Spleen (tissue), 11 donors: ENCODE data around the gene SLC16A2. TPM values are rescaled to one million over a fixed set of nuclear protein-coding genes. Genes with fewer than 3 reads are reported as not detected.

Experiments
- DNase-seq: peaks from one replicate; pipeline ENCODE4 v3.0.0-alpha.2; 2020
- H3K27ac ChIP-seq, 8 donors: fragments of 200-600 bp; sonication (generic) in 7 of 8; 1 replicate in 4 of 8; 2 replicates in 4 of 8; pipeline versions ENCODE4 v1.5.0 to v1.8.0; 2016 to 2021; ENCODE audit warnings: inconsistent platforms in 4 of 8, mild to moderate bottlenecking in 4 of 8, moderate library complexity in 1 of 8
- H3K27me3 ChIP-seq, 7 donors: fragments of 200-600 bp; sonication (generic) in 6 of 7; replicated peaks in 1 of 7; 1 replicate in 4 of 7; 2 replicates in 3 of 7; pipeline versions ENCODE4 v1.5.0 to v1.8.0; 2016 to 2021; ENCODE audit warnings: inconsistent platforms in 3 of 7, mild to moderate bottlenecking in 1 of 7
- H3K36me3 ChIP-seq, 6 donors: fragments of 200-600 bp; sonication (generic) in 5 of 6; 1 replicate in 4 of 6; 2 replicates in 2 of 6; pipeline versions ENCODE4 v1.5.0 to v1.8.0; 2016 to 2021; ENCODE audit warnings: inconsistent platforms in 2 of 6
- H3K4me1 ChIP-seq, 6 donors: fragments of 200-600 bp; sonication (generic) in 5 of 6; 1 replicate in 3 of 6; 2 replicates in 3 of 6; pipeline versions ENCODE4 v1.5.0 to v1.8.0; 2016 to 2021; ENCODE audit warnings: inconsistent platforms in 3 of 6
- H3K4me3 ChIP-seq, 8 donors: fragments of 200-600 bp; sonication (generic) in 7 of 8; 1 replicate in 4 of 8; 2 replicates in 4 of 8; pipeline versions ENCODE4 v1.5.0 to v1.8.0; 2016 to 2021; ENCODE audit warnings: inconsistent platforms in 4 of 8, mild to moderate bottlenecking in 4 of 8, moderate library complexity in 2 of 8
- H3K9me3 ChIP-seq, 8 donors: fragments of 200-600 bp; sonication (generic) in 7 of 8; 1 replicate in 4 of 8; 2 replicates in 4 of 8; pipeline versions ENCODE4 v1.5.0 to v1.8.0; 2016 to 2021; ENCODE audit warnings: inconsistent platforms in 4 of 8
- CTCF ChIP-seq, 11 experiments: fragments of 200-600 bp in 7 of 11; fragments of 450-650 bp in 4 of 11; sonication (generic) in 4 of 11; IDR thresholded peaks in 8 of 11; conservative IDR thresholded peaks in 3 of 11; 1 replicate in 7 of 11; 2 replicates in 4 of 11; pipeline versions ENCODE4 v1.4.0 to v1.8.0; 2016 to 2021; ENCODE audit warnings: antibody characterized with exemption in 11 of 11, inconsistent platforms in 4 of 11, mild to moderate bottlenecking in 1 of 11
- POLR2A ChIP-seq, 3 donors: fragments of 450-650 bp; IDR thresholded peaks; one replicate each; pipeline ENCODE4 v1.5.1; 2017; ENCODE audit warnings: antibody characterized with exemption in 3 of 3, mild to moderate bottlenecking in 1 of 3
- POLR2AphosphoS5 ChIP-seq, 3 donors: sonication (generic); formaldehyde crosslinking; IDR thresholded peaks; one replicate each; pipeline ENCODE4 v1.5.1; 2017; ENCODE audit warnings: antibody characterized with exemption in 3 of 3
- WGBS, 5 donors: extraction: QIAGEN DNeasy Blood & Tissue Kit in 3 of 5; methylation state at CpG; one replicate each; pipeline versions ENCODE4 v1.1.5 to v1.1.7; 2013 to 2018; 5-methylcytosine and 5-hydroxymethylcytosine counted together
- intact Hi-C: fragments of 100-400 bp; cut with DNase I; formaldehyde crosslinking; loops from one replicate; pipeline ENCODE4 v1.15.0; 2023; ENCODE audit warnings: low total_unique reads
- polyA plus RNA-seq, 3 donors: library from polyadenylated mRNA; stranded (reverse); fragments of 200-250 nt; gene quantifications; one replicate each; pipeline ENCODE4 v1.2.1, GENCODE V29; 2013
- total RNA-seq, 7 donors: library from RNA; depleted of rRNA in 3 of 7; stranded (reverse); fragments of >200 nt in 3 of 7; fragmentation: NEBNext Ultra II Directional in 4 of 7; extraction: Animal tissue kit (Norgen Biotek cat#: 25700) in 4 of 7; gene quantifications; one replicate each; pipeline versions ENCODE4 v1.1.0 to v1.2.1, GENCODE V29; 2016 to 2021
- donor health status: healthy with polysubstance abuse.
- donor health status: DM: no; HTN: no; CAD: no; lungs with moderate emphysema.
- donor health status: DM: no; HTN: no; CAD: no.
- donor health status: Bipolar disorder and iron deficiency.
- donor health status: healthy.
- donor health status: DM: no; HTN: no; CAD: no.
- donor health status: DM: yes; HTN: yes; CAD: no.

Gene SLC16A2
- total and polyA plus RNA-seq, 10 donors = 0.41 to 4.4 (median 3.1) TPM

GRCh38 chrX:74431797-74432196, 10.5 kb downstream of the SLC16A2 start:
- H3K4me3 ChIP-seq = no peak overlapping the region
- no peaks in the 10 kb centered on the region for H3K27me3 ChIP-seq
- H3K4me1 ChIP-seq = no peaks in the 10 kb centered on the region
- intact Hi-C loops = no loop called here
- WGBS, 5 donors = 24 to 44% (median 32%) methylated on average over 2 of the region's 2 CpGs
- DNase-seq = no peak
- no peaks in the 10 kb centered on the region for H3K9me3 ChIP-seq
- no peak for TF ChIP-seq POLR2A (IDR thresholded peaks at IDR 0.05)
- TF ChIP-seq CTCF (IDR thresholded peaks at IDR 0.05 in 8 of 11, conservative IDR thresholded peaks at IDR 0.05 in 3 of 11) = no peak
- TF ChIP-seq POLR2AphosphoS5 (IDR thresholded peaks at IDR 0.05) = no peak
- no peak overlapping the region for H3K27ac ChIP-seq
- H3K36me3 ChIP-seq = no peaks in the 10 kb centered on the region

- DNase-seq = no peak
- H3K27me3 ChIP-seq = peaks cover 0 to 9% (median 0%) of the 10 kb centered on the region in 7 donors
- intact Hi-C loops = no loop called here
- TF ChIP-seq POLR2A (IDR thresholded peaks at IDR 0.05) (no peak), POLR2AphosphoS5 (IDR thresholded peaks at IDR 0.05) (no peak), CTCF (IDR thresholded peaks at IDR 0.05 in 8 of 11, conservative IDR thresholded peaks at IDR 0.05 in 3 of 11) (no peak)
- H3K27ac ChIP-seq = no peak overlapping the region
- H3K4me3 ChIP-seq = no peak overlapping the region
- WGBS, 5 donors = 62 to 100% (median 86%) methylated on average over 1 of the region's 1 CpG
- H3K4me1 ChIP-seq = no peaks in the 10 kb centered on the region
- no peaks in the 10 kb centered on the region for H3K36me3 ChIP-seq
- H3K9me3 ChIP-seq = no peaks in the 10 kb centered on the region
Observed at GRCh38 chrX:74434336-74434735, 13.0 kb downstream of the SLC16A2 start.

GRCh38 chrX:74437530-74437929, 16.2 kb downstream of the SLC16A2 start:
- H3K9me3 ChIP-seq = no peaks in the 10 kb centered on the region
- H3K4me3 ChIP-seq = no peak overlapping the region
- WGBS, 5 donors = 72 to 100% (median 79%) methylated on average over 1 to 2 of the region's 2 CpGs
- intact Hi-C loops = no loop called here
- H3K27me3 ChIP-seq = peaks cover 0 to 9% (median 0%) of the 10 kb centered on the region in 7 donors
- no peak for TF ChIP-seq POLR2A (IDR thresholded peaks at IDR 0.05)
- no peak for TF ChIP-seq POLR2AphosphoS5 (IDR thresholded peaks at IDR 0.05)
- TF ChIP-seq CTCF (IDR thresholded peaks at IDR 0.05 in 8 of 11, conservative IDR thresholded peaks at IDR 0.05 in 3 of 11) = no peak
- no peak for DNase-seq
- H3K27ac ChIP-seq = no peak overlapping the region
- H3K4me1 ChIP-seq = no peaks in the 10 kb centered on the region
- no peaks in the 10 kb centered on the region for H3K36me3 ChIP-seq

DNA sequence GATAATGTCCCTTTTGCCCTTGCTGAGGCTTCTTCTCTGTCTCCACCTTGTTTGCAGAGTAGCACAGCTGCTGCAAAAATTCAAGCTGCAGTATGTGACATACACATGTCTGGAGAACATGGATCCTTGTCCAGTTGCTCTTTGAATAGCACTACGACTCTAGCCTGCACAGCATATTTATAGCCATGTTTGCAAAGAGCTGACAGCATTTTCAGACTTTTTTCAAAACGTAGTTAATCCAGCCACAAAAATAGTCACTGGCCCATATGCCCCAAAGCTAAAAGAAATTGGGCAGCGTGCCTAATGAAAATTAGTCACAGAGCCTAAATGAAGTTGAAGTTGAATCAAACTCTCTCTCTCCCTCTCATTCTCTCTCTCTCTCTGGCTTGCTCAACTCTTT, 17.5 kb downstream of the SLC16A2 start:
- no peak for DNase-seq
- Histone ChIP-seq H3K4me1 (no peaks in the 10 kb centered on the region), H3K36me3 (no peaks in the 10 kb centered on the region), H3K27me3 (peaks cover 0 to 9% (median 0%) of the 10 kb centered on the region in 7 donors), H3K27ac (no peak overlapping the region), H3K9me3 (no peaks in the 10 kb centered on the region), H3K4me3 (no peak overlapping the region)
- TF ChIP-seq POLR2A (IDR thresholded peaks at IDR 0.05) = no peak
- no peak for TF ChIP-seq POLR2AphosphoS5 (IDR thresholded peaks at IDR 0.05)
- no peak for TF ChIP-seq CTCF (IDR thresholded peaks at IDR 0.05 in 8 of 11, conservative IDR thresholded peaks at IDR 0.05 in 3 of 11)
- WGBS, 5 donors = 69 to 96% (median 73%) methylated on average over 3 of the region's 3 CpGs
- intact Hi-C loops = no loop called here
